Hematopoietic multipotent progenitor cell treated with erythropoietin and hydrocortisone succinate and interleukin-3 and kit ligand, for 8 days (in vitro differentiated cells): ENCODE data around the gene ARFIP1.

Experiments
- DNase-seq: peaks from one replicate; pipeline ENCODE4 v3.0.0-alpha.2; 2015

Gene ARFIP1

DNA sequence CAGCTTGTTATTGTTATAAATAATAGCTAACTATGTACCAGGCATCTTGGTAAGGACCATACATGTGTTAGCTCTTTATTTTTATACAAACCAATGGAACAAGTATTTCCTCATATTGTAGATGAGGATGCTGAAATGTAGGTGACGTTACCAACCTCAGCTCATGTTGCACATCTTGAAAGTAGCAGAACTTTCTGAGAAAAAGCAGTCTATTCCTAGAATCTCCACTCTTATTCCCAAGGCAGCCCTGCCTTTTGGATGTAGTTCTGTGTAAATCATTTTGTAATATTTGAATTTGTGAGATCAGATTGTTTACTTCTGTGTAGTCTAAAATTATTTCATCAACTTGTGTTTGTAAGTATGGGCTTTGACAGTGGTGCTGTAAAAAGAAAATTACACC is 161.7 kb downstream of the ARFIP1 start:
- DNase-seq = no peak

DNA sequence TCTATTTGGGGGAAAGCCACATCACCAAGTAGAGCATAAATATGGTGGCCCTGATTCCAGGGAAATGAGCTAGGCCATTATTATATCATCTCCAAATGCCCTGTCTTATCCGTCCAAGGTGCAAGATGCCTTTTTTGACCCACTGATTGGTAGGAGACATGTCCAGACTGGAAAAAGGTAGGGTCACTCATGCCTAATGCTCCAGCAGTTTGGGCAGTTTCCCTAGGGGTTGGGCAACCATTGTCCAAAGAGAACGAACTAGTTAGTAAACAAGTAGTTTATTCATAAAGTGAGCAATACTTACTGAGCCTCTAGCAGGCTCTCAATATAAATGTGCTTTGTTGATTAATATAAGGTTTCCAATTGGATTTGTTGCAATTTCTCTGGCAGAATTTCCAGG is 162.6 kb downstream of the ARFIP1 start:
- no peak for DNase-seq

DNA sequence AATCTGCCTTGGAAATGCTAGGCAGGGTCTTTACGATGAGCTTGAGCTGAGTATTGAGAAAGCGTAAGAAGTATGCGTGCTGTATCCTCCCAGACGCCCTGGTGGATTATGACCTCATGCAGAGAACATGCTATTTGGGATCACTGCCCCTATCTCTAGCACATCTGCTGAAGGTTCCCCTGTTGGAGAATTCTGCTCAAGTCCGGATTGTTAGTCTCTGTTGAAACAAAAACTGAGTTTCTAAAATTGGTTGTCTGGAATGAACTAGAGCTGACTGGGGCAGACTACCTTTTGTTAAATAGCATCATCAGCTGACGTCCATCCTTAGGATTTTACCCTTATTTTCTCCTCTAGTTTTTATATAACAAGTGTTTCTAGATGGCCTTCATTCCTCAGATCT is 163.9 kb downstream of the ARFIP1 start:
- no peak for DNase-seq

DNA sequence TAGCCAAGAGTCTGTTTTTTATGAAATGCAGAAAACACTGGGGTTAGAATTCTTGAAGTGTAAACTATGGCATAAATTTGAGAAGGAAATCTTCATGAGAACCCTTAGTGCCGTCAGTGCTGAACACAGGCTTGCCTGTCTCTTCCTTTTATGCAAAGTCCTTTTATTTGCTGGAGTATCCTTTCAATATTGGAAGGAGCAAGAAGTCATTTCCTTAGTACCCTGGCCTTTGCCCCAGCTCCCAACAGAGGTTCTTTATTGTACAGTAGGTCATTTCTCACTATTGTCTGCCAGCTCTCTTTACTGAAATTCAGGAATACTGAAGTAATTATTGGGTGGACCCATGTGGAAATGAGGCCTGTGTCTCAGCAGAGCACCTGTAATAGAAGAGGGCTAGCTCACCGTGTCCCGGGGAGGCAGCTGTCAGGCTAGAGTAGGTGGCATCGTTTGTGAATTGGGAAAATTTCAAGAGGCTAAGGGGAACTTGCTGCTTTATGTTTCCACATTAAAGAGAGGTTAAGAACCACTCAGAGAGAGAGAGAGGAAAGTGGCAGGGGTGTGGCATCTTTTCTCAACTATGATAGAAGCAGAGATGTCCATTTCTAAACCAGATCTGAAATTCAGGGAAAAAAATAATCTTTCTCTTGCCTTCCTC is 165.0 kb downstream of the ARFIP1 start:
- no peak for DNase-seq

DNA sequence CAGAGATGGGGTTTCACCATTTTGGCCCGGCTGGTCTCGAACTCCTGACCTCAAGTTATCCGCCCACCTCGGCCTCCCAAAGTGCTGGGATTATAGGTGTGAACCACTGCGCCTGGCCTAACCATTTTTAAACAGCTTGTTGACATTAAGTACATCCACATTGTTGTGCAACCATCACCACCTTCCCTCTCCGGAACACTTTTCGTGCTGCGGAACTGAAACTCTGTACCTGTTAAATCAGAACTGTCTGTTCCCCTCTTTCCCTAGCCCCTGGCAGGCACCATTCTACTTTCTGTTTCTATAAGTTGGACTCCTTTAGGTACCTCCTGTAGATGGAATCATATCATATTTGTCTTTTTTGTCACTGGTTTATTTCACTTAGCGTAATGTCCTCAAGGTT is 165.9 kb downstream of the ARFIP1 start:
- DNase-seq = no peak

DNA sequence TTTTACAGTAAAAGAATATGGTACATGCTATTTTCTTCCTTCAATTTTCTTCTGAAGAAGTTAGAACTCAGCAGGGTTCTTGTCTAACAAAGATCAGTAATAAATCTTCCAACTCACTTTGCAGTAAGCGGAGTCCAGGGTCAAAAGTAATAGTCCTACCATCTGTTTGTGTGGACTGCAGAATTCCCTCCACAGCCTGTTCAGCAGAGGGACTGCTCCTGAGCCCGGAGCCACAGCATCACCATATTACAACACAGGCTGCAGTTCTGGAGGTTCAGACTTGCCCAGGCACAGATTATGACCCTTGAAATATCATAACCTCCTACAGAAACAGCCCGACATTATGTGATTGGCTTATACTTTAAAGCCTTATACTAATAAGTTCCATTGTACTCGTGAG is 166.7 kb downstream of the ARFIP1 start:
- DNase-seq = no peak

DNA sequence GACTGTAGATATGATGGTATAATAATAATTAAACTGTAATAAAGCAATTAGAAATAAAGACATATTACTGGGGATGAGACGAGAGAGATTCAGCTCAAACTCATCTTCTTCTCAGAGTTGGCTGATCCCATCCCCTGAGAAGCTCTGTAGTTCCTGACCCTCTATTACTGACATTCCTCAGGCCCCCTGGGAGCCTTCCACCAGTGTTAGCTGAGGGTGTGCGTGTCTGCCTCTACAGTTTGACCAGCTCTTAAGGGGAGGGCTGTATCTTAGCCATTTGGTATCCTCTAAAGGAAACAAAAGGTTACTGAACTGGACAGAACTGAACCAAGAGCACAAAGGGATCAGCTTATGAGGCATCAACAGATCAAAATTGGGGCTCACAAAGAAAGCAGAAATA is 167.6 kb downstream of the ARFIP1 start:
- no peak for DNase-seq

DNA sequence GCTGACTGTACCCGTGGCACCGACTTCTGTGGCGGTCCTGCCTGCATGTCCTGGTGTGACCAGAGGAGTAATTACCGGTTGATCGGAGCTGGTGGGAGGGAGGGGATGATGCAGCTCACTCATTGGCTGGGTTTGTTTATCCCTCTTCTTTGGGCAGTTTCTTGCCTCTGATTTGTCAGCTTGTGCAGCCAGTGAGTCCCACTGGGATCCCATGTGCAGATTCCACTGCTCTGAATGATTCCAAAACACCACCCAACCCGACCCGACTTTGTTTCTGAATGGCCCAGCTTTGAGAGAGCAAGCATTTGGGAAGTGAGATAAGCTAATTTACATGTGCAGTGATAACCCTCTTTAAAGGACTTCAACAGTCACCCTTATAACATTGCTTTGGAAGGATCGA is 170.2 kb downstream of the ARFIP1 start:
- peak; percentile 35 for DNase-seq

DNA sequence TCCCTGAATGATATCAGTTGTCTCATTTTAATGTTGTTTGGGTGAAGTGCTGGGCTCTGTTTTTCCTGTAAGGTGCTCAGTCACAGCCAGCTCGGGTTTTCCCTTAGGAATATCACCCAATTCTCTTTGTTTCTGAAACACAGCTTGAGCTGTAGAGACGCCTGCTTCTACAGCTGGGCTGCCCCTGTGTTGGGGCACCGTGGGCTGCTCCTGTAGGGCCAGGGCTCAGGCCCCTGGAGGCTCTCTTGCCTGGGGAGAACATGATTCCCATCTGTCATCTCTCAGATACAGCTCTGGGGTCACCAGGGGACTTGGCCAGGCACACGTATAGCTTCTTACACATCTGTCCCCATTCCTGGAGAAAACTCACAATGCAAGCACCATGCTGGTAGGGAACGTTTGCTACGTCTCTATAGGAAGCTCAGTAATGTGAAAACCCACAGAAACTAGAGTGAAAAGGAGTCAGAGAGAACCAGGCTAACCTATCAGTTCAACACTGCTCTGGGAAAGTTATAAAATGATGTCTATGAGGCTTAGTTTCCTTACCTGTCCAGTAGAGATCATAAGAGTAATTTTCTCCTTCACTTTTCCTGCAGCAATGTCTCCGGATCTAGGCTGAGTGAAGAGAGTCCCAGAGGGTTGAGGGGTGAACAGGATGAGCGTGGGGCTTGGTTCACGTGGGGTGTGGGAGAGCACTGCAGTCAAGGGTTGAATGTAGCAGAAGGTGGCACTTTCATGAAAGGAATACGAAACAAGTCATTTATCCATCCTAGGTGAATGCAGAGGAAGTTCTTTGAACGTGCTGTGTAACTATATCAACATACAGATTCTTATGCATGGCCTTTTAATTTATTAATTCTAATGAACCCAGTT is 170.9 kb downstream of the ARFIP1 start:
- DNase-seq = no peak

DNA sequence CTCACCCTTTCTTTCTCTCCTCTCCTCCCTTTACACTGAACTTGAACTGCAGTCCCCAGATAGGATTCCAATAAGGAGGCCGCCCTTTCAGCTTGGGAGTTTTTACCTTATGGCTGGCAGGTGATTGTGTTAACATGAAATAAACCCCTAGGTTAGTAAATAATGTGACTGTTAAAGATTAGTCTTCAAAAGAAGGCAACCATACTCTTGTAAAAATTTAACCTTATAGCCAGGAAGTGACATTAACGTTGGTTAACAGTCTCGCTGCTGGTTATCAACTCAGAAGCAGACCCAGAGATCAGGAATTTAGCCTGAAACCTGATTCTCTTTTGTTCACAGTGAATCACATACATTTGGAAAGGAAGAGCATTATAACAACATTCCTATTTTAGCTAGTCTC is 171.6 kb downstream of the ARFIP1 start:
- DNase-seq = no peak

DNA sequence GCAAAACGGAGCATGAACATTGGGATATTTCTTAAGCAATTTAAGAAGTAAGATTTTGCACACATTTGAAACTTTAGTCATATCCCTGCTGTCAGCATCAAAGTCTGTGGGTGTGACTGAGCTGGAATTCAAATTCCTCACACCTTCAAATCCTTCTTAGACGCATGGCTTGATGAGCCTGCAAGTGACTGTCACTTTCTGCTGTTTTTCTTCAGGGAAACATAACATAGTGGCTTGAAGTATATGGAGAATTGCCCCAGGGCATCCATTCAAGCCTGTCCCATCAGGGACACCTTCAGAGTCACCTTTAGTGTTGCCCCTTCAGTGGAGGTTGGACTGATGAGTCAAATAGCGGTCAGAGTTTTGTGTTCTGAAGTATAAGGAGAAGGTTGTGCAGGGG is 173.8 kb downstream of the ARFIP1 start:
- DNase-seq = no peak

DNA sequence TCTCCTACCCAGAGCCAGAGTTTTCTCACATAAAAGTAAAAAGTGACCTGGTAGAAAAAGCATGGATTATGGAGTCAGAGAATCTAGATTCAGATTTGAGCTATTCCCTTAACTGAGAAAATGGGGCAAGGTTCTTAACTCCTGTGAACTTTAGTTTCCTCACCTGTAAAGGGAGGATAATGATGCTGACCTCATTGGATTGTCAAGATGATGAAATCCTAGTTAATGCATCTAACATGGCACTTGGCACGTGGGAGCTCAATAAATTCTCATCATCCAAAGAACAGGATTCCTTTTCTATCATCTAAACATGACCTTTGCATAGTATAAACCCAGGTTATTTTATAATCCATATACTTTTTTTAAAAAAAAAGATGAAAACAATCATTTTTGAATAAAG is 175.0 kb downstream of the ARFIP1 start:
- DNase-seq = no peak

DNA sequence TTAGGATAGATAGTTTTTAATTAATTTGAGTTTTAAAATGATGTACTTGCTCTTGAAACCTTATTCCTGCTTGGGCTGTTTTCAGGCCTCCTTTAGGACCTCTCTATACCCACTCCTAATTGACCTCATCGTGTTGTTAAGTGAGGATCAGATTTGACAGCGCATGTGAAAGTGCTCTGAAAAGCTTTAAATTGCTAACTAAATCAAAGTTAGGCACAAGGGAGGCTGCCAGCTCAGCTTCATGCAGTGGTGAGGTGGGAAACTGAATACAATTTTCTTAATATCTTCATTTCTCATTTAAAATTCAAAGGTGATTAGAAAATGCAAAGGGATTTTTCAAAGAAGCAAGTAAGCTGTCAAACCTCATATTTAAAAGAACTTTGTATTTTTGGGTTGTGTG is 176.4 kb downstream of the ARFIP1 start:
- no peak for DNase-seq

DNA sequence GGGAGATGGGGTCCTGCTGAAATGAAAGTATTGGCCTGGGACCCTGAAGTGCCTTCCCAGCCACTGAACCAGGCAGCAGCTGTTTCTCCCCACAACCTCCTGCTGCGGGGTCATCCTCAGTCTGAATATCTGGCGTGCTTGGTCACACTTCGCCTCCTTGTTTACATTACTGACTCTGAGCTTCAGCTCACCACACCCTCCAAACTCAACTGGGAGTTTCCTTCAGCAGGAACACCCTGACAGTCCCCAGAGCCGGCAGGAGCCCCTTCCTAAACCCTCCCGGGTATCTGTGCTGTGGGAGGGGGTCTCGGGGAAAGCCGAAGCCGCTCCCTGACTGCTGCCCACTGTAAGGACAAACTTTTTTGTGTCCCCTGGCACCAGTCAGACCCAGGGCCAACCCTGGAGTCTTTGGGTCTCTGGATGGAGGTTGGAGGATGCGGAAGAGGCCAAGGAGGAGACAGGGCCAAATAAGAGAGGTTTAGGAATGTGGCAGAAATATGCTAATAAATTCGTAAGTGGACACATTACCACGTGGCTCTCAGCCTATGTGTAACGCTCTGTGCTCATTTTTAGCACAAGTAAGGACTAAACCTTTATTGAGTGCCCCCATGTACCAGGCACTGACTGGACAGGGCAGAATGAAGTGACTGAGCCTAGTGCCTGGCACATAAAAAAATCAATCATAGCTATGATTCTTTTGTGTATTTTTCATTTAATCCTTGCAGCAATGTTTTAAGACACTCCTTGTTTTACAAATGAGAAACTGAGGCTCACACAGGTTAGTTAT is 177.1 kb downstream of the ARFIP1 start:
- no peak for DNase-seq

DNA sequence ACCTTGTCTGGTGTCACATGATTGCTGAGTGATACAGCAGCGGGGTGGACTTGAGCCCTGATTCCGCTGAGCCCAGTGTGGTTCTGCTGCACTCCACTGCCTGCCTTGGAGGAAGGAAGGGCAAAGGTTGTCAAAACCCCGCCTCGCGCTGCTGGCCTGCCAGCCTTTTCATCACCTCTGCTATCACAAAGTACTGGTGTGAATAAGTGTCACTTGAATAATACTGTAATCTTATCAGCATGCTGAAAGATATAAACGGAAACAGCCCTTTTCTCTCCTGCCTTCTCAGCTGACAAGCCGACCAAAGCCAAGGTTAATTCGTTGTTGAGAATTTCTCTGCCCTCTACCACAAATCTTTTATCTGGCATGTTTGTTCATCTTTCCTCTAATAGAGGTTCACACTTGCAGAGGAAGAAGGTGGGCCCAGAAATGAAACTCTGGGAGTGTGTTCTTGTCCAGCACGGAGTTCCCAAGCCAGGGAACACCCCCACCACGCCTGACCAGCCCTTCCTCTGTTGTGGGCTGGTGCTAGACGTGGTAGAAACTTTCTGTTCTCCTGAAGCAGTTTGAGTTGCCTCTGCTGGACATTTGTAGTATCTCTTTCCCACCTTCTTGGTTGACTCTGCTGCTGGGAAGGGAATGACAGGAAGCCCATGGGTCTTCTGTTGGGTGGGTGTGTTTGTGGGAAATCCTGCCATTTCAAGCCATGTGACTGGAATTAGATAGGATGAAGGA is 177.8 kb downstream of the ARFIP1 start:
- DNase-seq = peak; percentile 80

DNA sequence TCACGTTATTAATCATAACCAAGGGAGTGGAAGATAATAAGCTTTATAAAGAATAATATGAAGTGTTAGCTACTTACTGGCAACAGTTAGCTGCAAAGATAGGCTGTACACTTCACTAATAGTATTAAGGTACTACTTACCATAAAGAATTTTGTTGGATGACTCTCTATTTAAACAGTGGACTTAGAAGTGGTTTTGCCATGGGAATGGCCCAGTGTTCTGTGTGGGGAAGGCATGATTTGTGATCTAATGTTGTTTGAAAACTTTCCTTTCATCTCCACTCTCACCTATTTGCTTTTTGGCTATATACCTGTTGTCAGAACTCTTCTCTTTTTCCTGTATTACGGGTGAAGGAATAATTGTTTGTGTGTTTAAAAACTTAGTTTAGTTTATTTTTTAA is 179.3 kb downstream of the ARFIP1 start:
- no peak for DNase-seq

DNA sequence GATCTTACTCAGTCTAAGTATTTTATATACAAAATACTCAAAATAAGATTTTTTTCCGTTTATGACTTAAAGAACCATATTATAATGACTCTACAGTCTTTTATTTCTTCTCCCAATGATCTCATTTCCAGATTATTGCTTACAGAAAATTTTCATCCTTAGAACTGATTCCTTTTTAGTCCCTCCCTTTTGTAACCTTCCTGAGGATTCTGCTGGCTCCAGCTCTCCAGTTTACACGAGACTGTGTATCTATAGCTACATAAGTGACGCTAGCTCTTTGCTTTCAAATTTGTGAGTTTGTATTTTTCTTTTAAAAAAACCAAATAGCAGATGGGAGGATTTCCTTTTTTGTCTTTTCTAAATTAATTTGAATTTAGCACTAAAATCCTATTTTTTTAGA is 180.3 kb downstream of the ARFIP1 start:
- no peak for DNase-seq

DNA sequence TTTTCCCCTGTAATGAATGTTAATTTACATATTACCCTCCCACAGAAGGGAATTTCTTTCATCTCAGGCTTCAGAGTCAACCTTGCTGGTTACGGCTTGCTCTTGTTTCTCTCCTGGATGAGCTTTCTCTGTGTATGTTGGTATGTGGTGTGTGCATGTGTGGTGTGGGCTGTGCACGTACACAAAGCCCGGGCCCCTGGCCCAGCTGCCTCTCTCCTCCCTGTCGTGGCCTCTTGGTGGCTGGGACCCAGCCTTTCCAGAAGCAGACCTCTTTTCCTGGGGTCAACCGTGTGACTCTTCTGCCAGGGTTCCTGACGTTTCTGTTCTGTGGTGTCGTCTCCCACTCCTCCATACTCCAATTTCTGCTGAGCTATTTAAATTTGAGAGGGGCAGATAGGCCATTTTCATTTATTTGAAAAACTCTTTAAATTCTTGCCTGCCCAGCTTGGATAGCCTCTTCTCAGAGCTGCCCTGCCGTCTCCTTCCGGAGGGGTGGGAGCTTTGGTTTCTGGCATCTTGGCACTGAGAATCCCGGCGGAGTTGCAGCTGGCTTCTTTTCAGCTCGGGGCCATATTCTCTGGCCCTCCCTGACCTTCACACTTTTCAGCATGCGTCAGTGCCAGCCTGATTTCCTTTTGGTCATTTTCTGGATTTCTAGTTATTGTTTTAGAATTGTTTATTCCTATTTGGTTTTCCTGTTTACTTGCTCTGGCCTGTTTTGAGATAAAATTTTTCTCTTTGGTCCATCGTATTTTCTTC is 181.4 kb downstream of the ARFIP1 start:
- DNase-seq = no peak

DNA sequence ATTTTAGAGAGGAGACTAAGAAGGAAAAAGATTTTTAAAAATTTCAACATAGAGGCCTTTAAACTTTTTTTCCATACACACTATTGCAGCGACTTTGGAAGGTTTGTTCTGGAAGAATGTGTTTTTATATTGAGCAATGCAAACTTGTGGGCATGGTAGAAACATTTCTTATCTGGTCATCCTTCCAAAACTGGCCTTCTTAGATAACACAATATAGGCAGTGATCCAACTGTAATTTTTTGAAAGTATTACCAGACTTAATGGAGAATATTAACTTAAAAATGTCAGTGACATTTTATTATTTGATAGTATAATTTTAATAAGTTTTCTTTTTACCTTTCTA is 182.0 kb downstream of the ARFIP1 start:
- peak; percentile 89 for DNase-seq
